Posterior cingulate gyrus (tissue), 11 donors: Measurements from ENCODE around the gene ADAMTS10.
"Not testable (repeated sequence)": the region's sequence is repeated elsewhere in the genome, so short reads cannot be mapped to it uniquely, and the experiment has no call there.

Experiments
- DNase-seq, 10 donors: peaks; one replicate each; pipeline versions ENCODE4 v3.0.0 to v3.0.0-alpha.2; 2020 to 2021; ENCODE audit warnings: mixed read lengths in 3 of 10
- intact Hi-C: fragments of 100-400 bp; cut with DNase I; formaldehyde crosslinking; loops from one replicate; pipeline ENCODE4 v1.15.1; 2023

ADAMTS10 gene

DNA sequence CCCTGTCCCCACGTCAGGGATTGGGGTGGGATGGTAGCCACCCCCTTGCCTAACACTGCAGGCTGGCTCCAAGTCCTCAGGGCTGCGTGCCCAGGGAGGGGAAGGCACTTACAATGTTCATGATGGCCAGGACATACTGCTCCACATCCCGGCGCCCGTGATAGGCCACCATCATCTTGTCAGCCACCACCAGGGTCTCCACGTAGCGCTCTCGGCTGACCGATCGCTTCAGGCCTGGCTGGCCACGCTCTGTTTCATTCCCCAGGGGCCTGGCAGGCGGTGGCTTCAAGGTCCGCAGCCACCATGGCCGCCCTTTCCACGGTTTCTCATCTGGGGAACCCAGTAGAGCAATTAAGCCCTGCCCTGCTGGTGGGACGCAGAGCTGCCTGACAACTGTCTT, 9.7 kb downstream of the ADAMTS10 start:
- no peak for DNase-seq
- intact Hi-C loops = no loop called here

GRCh38 chr19:8600064-8600463, 10.5 kb downstream of the ADAMTS10 start:
- intact Hi-C loops = no loop called here
- DNase-seq = no peak

GRCh38 chr19:8596168-8596567, 14.3 kb downstream of the ADAMTS10 start:
- no peak for DNase-seq
- intact Hi-C loops = no loop called here

- DNase-seq = no peak
- intact Hi-C loops = no loop called here
Measured at GRCh38 chr19:8595651-8596050, 14.9 kb downstream of the ADAMTS10 start.

- no peak for DNase-seq
- intact Hi-C loops = no loop called here
Measured at GRCh38 chr19:8593931-8594330, 16.6 kb downstream of the ADAMTS10 start.

DNA sequence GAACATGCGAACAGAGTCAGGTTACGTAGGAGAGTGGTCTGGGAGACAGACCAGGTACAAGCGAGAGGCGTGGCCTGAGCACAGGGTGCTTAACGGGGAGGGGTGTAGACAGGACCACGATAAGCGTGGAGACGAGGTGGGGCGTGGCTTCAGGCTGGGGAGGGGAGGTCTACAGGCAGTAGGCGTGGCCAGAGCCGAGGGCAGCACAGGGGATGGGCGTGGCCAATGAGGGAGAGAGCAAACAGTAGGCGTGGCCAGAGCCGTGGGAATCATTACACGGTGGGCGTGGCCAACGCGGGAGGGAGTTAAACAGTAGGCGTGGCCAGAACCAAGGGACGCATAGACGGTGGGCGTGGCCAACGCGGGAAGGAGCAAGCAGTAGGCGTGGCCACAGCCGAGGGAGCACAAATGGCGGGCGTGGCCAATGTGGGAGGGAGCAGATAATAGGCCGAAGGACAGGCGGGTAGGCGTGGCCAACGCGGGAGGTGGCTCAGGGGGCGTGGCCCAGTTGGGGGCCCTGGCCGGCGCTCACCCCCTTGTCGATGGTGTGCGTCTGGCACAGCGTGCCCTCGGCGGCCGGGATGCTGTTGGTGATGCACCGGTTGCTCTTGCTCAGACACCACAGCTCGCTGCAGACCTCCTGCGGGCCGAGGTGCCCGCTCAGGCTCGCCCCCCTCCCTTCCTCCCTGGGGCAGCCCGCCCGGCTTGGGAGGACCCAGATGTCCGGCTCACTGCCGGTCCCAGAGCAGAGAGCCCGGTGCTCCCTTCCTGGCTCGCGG, 18.1 kb downstream of the ADAMTS10 start:
- intact Hi-C loops = no loop called here
- peak; percentile 66 to 99 (median 91) for DNase-seq

DNA sequence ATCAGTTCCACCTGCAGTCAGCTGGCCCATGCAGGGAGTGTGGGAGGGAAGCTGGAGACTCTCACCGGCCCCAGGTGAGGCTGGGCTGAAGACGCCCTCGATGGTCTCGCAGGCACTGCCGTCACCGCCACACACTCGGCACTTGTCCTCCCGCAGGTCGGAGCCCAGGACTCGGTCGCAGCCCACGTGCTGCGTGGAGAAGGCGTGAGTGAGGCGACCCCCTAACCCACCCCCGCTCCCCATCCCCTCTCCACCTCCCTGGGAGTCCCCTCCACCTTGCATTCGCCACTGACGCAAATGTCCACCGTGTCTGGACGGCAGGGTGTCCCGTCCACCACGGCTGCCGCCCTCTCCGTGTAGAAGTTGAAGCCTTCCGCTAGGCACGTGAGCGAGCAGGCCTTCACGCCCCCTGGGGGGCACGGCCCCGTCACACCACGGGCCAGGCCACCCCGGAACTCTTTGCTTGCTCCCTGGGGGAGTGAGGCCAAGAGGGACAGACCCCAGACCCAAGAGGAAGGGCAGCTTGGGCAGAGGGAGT, 21.3 kb downstream of the ADAMTS10 start:
- DNase-seq = no peak
- intact Hi-C loops = no loop called here

GRCh38 chr19:8585894-8586750, 24.4 kb downstream of the ADAMTS10 start:
- intact Hi-C loops = no loop called here
- DNase-seq = peak in 5 of 10 donors; percentile 18 to 87 (median 27)

DNA sequence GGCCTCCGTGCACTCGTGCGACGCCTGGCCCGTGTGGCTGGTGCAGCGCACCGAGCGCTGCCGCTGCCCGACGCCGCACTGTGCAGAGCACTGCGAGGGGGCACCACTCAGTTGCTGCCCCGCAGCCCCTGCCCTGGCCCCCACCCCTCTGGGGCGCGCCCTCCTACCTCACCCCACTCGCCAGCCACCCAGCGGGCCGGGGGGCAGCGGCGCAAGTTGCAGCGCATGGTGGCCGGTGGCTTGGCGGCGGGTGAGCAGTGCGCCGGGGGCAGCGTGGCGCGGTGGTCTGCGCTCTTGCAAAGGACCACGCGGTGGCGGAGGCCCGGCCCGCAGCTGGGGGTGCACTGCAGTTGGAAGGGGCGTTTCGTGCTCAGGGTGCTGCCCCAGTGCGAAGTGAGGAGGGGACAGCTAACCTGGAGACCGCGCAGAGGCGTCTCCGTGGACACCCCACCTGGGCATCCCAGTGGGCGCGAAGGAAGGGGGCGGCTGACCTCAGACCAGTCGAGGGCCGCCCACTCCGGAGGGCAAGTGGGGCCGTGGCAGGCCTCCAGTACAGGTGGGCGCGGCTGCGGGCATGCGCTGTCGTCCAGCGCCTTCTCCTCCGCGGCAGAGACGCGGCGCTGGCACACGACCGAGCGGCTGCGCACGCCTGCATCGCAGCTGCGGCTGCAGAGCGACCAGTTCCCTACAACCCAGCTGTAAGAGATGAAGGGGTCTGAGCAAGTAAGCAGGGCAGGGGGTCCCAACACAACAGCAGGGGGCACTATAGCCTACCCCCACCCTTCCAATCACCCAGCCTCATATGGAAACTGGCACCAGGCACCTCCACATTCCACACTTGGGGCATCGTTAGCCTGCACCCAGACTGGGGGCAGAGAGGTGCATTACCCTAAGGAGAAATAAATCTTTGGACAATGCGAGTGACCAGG, 25.3 kb downstream of the ADAMTS10 start:
- DNase-seq = no peak
- intact Hi-C loops = loop anchor here (5.0 kb wide), 1 partner anchor 233 kb away; no protein-coding TSS in a partner anchor

DNA sequence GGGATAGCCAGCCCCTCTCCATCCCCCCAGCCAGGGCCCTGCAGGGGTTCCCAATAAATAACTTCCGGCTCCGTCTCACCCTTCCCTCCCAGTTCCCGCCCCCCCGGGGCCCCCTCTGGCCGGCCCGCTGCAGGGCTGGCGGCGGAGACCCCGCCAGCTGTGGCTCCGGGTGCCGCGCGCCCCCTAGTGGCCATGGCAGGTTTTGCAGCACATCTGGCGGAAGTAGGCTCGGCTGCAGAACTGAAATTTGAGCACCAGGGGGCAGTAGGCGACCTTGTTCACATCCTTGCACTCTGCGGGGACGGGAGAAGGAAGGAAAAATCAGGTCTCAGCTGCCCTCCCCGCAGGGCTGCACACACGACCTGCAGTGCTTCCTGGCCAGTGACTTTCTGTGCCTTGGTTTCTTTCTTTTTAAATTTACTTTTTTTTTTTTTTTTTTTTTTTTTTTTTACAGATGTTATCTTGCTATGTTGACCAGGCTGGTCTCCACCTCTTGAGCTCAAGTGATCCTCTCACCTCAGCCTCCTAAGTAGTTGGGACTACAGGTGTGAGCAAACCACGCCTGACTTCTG, 29.7 kb downstream of the ADAMTS10 start:
- intact Hi-C loops = loop anchor here (5.0 kb wide), 1 partner anchor 228 kb away; no protein-coding TSS in a partner anchor
- peak in 8 of 10 donors; percentile 27 to 93 (median 66) for DNase-seq

DNA sequence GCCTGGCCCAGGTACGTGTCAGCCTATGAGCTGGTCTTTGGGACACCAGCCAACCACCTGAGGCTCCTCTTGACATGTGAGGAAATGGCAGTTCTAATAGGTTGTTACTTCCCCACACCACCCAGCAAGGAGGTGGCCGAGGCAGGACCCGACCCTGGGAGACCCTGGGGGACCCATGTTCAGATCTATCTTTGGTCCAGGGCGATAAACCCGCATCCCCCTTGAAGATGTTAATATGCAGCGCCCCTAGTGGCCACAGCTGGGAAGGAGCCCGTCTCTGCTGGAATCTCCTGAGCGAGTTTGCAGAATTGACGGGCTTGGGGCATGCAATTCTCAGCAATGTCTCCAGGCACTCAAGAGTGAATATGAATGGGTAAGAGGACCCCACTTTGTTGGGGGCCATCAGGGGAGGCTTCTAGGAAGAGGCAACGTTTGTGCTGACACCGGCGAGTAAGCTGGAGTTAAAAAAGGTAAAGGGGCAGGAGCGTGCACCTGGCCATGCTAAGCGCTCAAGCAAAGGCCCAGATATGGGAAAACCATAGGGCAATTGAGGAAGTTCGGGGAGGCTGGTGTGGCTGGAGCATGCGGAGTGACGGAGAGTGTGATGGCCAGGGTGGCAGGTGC, 31.8 kb downstream of the ADAMTS10 start:
- peak; percentile 36 to 95 (median 80) for DNase-seq

GRCh38 chr19:8577741-8578140, 32.8 kb downstream of the ADAMTS10 start:
- no peak for DNase-seq
- intact Hi-C loops = no loop called here

More for the DNA sequence above, 31.8 kb downstream of the ADAMTS10 start:
- intact Hi-C loops = no loop called here

DNA sequence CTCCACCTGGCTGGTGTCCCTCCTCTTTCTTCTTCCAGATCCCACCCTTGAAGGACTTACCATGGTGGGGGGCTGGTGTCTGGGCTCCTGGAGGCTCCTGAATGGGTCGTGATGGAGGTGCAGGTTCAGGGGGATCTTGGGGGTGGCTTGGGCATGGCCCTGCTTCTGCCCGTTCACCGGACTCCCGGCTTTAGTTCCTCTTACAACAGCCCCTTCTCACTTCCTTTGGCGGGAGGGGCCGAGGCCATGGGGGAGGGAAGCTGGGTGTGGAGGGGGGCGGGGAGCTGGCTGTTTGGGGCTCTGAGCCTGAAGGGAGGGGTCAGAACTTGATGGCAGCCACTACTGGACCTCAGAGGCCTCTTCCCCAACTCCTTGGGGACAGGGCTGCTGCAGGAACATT, 33.3 kb downstream of the ADAMTS10 start, which contains the start of gene MYO1F:
TSS of gene MYO1F (minus strand) at position 196 of the 400 bp plus-strand sequence. CDS start at position 63, 133 bp downstream.
- no peak for DNase-seq
- intact Hi-C loops = no loop called here

DNA sequence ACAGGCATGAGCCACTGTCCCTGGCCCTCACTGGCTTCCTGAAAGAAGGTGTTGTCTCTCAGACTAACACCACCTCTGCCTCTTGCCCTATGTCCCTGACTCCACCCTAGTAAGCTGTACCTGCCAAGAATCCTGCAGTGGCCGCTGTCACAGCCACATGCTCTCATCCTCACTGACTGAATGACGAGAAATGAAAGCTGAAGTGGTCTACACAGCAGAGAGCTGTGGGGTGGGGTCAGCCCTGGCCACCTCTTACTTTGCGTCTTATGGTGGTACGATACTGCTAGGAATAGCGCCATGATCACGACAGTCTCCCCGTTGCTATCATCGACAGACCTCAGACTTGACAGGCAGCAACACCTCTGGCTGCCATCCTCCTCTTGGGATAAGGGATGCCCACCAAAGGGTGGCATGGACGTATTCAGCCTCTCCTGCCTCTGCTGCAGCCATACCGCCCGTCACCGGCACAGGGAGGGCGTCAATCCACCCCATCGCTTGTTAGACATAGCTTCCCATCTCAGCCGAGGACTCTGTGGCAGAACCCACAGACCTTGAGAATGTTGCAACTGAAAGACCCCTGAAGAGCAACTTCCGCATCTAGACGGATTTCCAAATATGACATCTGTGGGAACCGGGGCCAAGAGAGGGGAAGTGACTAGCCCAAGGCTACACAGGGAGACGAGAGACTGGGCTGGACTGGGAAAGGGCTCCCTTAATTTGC, 34.1 kb downstream of the ADAMTS10 start:
- intact Hi-C loops = no loop called here
- DNase-seq = no peak

- intact Hi-C loops = no loop called here
- DNase-seq = no peak
Measured at GRCh38 chr19:8575467-8575997, 35.0 kb downstream of the ADAMTS10 start.

DNA sequence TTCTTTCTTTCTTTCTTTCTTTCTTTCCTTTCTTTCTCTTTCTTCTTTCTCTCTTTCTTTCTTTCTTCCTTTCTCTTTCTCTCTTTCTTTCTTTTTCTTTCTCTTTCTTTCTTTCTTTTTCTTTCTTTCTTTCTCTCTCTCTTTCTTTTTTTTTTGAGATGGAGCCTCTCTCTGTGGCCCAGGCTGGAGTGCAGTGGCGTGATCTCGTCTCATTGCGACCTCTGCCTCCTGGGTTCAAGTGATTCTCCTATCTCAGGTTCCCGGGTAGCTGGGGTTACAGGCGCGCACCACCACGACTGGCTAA, 35.9 kb downstream of the ADAMTS10 start:
- DNase-seq, intact Hi-C loops: not testable (repeated sequence)

DNA sequence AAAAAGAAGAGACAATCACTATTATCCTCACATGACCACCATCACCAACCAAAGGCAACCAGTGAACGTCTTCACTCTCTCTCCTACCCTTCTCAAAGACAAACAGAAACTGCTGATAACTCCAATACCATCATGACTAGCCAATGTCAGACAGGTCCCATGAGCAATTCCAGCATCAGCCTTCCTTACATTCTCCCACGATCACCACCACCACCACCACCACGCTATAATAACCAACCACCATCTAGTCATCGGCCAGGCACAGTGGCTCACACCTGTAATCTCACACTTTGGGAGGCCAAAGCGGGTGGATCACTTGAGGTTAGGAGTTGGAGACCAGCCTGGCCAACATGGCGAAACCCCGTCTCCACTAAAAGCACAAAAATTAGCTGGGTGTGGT, 37.2 kb downstream of the ADAMTS10 start:
- intact Hi-C loops = no loop called here
- no peak for DNase-seq

- intact Hi-C loops = no loop called here
- peak in 1 of 10 donors; percentile 10 for DNase-seq
Measured at GRCh38 chr19:8571006-8571411, 39.5 kb downstream of the ADAMTS10 start.
